RPMI7951 (cell line): ENCODE data around the gene WDTC1. TPM values are rescaled to one million over a fixed set of nuclear protein-coding genes. Genes with fewer than 3 reads are reported as not detected.
"Not testable (repeated sequence)": the region's sequence is repeated elsewhere in the genome, so short reads cannot be mapped to it uniquely, and the experiment has no call there.

ENCODE experiments used
- DNase-seq: peaks from one replicate; pipeline ENCODE4 v3.0.0-alpha.2; 2012; ENCODE audit warnings: low read depth
- total RNA-seq: library from RNA; depleted of rRNA; stranded (reverse); fragments of >200 nt; shearing (Covaris generic); gene quantifications from 2 replicates; pipeline ENCODE4 v1.2.3, GENCODE V29; 2014; rRNA removed

Gene WDTC1, protein sequence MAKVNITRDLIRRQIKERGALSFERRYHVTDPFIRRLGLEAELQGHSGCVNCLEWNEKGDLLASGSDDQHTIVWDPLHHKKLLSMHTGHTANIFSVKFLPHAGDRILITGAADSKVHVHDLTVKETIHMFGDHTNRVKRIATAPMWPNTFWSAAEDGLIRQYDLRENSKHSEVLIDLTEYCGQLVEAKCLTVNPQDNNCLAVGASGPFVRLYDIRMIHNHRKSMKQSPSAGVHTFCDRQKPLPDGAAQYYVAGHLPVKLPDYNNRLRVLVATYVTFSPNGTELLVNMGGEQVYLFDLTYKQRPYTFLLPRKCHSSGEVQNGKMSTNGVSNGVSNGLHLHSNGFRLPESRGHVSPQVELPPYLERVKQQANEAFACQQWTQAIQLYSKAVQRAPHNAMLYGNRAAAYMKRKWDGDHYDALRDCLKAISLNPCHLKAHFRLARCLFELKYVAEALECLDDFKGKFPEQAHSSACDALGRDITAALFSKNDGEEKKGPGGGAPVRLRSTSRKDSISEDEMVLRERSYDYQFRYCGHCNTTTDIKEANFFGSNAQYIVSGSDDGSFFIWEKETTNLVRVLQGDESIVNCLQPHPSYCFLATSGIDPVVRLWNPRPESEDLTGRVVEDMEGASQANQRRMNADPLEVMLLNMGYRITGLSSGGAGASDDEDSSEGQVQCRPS
- total RNA-seq = 14.5 and 14.9 TPM in 2 replicates

DNA sequence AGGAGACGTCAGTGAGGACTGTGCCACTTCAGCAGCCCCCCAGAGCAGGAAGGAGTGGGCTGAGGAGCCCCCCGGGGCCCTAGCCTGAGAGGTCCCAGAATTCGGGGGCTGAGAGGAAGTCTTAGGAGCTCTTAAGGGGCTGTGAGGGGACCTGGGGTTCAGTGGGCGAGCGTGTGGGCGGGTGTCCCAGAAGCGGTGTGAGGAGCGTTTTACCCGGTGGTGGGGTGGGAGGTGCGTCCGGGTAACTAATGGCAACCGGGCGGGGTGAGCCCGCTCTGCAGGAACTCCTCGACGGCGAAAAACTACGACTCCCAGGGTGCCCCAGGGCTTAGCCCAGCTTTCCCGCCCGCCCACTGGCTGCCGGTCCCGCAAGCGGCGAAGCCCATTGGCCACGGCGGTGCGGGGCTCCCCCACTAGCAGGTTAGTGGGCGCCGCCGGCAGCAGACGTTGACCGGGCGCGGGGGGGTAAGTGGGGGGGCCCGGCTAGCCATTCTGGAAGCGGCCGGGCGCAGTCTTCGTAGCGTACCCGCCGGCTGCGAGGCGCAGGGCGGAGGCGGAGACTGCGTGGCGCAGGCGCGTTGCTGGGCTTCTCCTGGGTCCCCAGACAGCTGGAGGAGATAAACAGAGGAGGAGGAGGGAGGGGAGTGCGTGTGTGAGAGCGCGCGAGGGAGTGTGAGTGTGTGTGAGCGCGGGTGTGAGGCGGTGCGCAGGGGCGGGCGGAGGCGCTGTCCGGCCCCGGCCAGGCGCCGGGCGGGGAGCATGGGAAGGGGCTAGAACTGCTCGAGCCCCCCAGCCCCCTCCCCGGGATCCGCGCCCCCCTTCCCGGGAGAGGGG is at the start of gene WDTC1:
WDTC1 (plus strand) TSS at position 584 of the 834 bp plus-strand sequence. CDS start 26,423 bp downstream, outside the sequence.
- DNase-seq = peak; percentile 97

DNA sequence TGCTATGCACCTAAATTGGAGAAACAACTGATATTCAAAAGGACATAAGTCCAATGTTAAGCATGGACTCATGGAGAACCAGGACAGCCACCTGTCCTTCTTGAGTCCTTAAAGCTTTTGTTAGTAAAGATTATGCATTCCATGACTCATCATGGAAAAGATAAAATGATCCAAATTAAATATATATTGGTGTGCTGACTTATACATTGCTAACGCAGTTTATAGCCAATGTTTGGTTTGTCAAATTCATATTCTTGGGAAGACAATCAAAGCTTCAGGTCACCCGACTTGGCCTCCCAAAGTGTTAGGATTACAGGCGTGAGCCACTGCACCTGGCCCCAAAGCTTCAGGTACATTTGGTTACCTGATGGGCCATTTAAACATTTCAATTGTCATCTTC is 49.8 kb upstream of the WDTC1 start:
- DNase-seq = not testable (repeated sequence)

DNA sequence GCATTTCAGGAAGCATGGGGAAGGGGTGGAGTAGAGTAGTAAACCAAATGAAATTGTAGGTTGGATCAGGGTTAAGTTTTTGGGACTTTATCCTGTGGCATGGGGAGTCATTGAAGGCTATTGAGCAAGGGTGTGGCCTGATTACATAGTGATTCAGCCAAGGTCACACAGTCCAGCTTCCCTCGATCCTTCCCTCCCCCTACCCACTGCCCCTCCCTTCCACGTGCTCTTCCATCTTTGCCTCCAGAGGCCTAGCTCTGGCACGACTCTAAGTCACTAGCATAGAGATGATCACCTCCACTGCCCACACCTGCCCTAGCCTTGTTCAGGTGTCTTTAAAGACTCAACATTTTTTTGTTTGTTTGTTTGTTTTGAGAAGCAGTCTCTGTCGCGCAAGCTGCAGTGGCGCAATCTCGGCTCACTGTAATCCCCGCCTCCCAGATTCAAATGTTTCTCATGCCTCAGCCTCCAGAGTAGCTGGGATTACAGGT is 42.3 kb upstream of the WDTC1 start:
- DNase-seq = peak; percentile 15

DNA sequence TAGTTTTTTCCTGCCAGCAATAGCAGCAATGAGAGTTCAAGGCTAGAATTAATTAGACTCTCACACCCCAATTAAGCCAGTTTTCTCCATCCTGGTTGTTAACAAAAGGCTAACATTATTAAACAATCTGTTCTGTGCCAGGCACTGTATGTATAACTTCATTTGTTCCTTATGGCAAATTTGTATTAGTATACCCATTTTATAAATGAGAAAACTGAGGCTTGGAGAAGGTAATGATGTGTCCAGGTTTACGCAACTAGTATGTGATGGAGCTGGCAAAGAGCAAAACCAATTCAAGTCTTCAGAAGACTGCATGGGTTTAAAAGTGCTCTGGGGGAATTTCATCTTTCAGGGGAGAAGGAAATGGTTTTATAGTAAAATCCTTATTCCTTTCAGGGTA is 41.2 kb upstream of the WDTC1 start:
- no peak for DNase-seq

DNA sequence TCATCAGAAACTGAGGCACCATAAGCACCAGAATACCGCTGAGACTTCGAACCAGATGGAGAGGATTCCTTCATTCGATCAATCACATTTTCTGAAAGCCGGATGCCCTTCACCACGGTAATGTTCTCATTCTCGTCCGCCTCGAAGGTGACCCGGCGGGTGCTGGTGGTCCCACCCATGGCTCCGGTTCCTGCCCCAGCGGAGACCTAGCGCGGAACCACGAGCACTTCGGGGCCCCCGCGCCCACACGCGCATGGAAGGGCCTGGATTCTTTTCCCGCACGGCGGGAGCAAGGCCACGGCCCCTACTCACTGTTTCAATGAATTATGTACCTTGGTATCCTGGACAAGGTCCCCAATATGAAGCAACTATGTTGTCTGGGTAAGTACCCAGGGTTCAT is 33.1 kb upstream of the WDTC1 start:
- DNase-seq = no peak

DNA sequence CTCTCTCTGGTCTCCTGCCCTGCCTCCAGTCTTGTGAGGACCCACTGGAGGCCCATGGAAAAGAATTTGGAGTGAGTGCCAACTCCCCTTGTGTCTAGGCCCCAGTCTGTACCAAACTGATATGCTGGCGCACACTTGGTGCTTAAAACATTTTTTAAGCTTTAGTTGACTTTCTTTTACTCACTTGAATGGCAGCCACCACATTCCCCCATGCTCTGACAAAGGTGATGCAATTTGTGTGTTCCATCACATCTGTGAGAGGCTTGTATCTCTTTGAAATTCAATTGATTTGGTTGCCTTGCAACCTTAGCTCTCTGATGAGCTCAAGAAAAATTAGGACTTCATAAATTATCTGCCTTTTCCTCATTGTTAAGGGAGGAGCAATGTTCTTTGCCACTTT is 30.5 kb upstream of the WDTC1 start:
- DNase-seq = no peak

DNA sequence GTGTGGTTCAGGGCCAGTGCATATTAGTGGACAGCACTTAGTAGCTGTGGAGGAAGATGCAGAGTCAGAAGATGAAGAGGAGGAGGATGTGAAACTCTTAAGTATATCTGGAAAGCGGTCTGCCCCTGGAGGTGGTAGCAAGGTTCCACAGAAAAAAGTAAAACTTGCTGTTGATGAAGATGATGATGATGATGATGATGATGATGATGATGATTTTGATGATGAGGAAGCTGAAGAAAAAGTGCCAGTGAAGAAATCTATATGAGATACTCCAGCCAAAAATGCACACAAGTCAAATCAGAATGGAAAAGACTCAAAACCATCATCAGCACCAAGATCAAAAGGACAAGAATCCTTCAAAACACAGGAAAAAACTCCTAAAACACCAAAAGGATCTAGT is 27.2 kb upstream of the WDTC1 start:
- DNase-seq = not testable (repeated sequence)

DNA sequence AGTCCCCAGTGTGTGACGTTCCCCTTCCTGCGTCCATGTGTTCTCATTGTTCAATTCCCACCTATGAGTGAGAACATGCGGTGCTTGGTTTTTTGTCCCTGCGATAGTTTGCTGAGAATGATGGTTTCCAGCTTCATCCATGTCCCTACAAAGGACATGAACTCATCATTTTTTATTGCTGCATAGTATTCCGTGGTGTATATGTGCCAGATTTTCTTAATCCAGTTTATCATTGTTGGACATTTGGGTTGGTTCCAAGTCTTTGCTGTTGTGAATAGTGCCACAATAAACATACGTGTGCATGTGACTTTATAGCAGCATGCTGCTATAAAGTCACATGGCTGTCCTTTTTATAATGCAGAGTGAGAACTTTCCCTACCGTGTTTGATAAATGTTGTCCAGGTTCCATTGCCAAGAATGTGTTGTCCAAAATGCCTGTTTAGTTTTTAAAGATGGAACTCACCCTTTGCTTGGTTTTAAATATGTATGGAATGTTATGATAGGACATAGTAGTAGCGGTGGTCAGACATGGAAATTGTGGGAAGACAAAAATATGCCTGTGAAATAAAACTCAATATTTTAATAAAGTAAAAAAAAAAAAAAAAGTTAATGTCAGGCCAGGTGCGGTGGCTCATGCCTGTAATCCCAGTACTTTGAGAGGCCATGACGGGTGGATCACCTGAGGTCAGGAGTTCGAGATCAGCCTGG is 26.1 kb upstream of the WDTC1 start:
- not testable (repeated sequence) for DNase-seq

DNA sequence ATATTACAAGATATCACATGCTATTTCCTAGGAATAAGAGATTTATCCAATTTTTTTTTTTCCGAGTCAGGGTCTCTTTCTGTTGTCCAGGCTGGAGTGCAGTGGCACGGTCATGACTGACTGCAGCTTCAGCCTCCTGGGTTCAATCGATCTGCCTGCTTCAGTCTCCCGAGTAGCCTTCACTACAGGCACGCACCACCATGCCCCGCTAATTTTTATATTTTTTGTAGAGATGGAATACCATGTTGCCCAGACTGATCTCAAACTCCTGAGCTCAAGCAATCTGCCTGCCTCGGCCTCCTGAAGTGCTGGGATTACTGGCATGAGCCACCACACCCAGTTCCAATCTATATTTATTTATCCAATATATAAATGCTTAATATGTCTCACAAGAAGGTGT is 18.0 kb upstream of the WDTC1 start:
- no peak for DNase-seq

DNA sequence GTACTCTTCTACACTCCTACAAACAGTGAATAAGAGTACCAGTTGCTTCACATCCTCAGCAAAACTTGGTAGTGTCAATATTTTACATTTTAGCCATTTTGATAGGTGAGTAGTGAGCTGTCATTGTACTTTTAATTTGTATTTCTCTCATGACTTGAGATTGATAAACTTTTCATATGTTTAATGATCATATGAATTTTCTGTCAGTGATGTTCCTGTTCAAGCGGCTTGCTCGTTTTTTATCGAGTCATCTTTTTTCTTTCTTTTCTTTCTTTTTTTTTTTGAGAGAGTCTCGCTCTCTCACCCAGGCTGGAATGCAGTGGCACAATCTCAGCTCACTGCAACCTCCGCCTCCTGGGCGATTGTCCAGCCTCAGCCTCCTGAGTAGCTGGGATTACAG is 17.0 kb upstream of the WDTC1 start:
- no peak for DNase-seq

DNA sequence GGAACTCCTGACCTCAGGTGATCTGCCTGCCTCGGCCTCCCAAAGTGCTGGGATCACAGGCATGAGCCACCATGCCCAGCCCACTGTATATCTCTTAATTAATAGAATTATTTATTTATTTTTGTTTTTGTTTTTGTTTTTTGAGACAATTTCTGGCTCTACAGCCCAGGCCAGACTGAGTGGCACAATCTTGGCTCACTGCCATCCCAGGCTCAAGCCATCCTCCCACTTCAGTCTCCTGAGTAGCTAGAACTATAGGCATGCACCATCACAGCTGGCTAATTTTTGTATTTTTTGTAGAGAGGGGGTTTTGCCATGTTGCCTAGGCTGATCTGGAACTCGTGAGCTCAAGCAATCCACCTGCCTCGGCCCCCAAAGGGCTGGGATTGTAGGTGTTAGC is 15.7 kb upstream of the WDTC1 start:
- no peak for DNase-seq

DNA sequence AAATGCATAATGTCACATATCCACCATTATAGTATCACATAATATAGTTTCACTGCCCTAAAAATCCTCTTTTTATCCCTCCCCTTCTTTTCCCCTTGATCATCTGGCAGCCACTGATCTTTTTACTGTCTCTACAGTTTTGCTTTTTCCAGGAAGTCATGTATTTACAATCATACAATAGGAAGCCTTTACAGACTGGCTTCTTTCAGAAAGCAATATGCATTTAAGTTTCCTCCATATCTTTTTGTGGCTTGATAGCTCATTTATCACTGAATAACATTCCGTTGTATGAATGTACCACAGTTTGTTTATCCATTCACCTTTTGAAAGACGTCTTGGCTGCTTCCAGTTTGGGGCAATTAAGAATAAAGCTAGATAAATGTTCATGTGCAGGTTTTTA is 14.3 kb upstream of the WDTC1 start:
- DNase-seq = no peak

DNA sequence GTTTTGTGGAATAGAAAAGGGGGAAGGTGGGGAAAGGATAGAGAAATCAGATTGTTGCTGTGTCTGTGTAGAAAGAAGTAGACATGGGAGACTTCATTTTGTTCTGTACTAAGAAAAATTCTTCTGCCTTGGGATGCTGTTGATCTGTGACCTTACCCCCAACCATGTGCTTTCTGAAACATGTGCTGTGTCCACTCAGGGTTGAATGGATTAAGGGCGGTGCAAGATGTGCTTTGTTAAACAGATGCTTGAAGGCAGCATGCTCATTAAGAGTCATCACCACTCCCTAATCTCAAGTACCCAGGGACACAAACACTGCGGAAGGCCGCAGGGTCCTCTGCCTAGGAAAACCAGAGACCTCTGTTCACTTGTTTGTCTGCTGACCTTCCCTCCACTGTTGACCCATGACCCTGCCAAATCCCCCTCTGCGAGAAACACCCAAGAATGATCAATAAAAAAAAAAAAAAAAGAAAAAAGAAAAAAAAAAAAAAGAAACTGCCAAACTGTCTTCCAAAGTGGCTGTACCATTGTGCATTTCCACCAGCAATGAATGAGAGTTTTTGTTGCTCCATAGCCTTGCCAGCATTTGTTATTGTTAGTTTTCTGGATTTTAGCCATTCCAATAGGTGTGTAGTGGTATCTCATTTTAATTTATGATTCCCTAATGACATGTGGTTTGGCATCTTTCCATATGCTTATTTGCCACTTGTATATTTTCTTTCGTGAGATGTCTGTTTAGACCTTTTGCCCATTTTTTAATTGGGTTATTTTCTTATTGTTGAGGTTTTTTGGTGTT is 13.5 kb upstream of the WDTC1 start:
- not testable (repeated sequence) for DNase-seq

DNA sequence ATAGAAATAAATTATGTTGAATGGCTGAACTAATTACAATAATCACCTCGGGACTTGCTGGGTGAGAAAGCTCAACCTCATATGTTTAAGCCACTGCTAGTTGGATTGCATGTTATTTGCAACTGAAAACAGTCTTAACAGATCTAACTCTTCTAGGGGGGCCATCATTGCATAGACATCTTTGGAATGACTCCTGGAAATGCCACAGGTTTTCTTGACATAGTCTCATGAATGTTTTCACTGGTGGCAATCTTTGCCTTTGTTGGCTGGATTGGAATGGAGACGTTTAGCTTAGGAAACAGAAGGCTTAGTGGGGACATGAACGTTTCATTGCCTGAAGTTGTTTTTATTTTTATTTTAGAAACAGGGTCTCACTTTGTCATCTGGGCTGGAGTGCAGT is 8.8 kb upstream of the WDTC1 start:
- no peak for DNase-seq

DNA sequence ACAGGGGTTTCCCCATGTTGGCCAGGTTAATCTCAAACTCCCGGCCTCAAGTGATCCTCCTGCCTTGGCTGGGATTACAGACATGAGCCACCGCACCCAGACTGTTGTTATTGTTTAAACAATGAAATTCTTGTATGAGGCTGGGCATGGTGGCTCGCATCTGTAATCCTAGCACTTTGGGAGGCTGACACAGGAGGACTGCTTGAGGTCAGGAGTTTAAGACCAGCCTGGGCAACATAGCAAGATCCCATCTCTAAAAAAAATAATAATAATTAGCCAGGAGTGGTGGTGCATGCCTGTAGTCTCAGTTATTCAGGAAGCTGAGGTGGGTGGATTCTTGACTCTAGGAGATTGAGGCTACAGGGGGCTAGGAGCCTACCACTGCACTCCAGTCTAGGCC is 6.7 kb upstream of the WDTC1 start:
- DNase-seq = no peak

DNA sequence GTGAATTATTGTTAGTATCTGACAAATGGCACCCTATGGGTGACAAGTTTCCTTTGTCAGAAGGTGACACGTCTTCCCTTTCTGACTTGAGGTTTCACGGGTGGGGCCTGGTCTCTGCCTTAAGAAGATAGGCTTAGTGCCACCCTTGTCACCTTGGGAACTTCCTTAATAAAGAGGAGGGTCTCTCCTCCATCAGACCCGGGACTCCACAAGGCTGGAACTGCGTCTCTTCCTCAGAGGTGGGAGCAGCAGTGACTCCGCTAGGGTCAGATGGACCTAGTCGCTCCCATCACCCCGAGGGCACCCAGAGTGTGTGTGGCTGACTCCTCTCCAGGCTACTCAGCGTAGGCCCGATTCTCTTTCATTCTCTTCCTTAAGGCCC is 774 bp upstream of the WDTC1 start:
- no peak for DNase-seq

DNA sequence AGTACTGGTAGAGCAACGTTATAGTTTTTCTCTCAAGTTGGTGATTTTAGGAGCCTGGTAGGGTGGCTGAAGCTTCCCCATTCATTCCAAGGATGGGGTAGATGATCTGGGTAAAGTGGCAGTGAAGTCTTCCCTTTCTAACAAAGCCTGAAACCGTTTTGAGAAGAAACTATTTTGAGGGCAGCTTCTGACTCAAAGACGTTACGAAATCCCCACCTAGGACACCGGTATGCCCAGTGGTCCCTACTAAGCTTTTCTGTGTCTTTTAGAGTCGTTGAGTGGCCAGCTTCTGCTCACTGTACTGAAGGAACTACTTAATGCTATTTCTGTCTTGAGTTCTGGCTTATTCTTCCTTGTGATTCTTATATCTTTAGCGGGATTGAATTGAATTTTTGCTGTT is 1.4 kb downstream of the WDTC1 start:
- DNase-seq = no peak

DNA sequence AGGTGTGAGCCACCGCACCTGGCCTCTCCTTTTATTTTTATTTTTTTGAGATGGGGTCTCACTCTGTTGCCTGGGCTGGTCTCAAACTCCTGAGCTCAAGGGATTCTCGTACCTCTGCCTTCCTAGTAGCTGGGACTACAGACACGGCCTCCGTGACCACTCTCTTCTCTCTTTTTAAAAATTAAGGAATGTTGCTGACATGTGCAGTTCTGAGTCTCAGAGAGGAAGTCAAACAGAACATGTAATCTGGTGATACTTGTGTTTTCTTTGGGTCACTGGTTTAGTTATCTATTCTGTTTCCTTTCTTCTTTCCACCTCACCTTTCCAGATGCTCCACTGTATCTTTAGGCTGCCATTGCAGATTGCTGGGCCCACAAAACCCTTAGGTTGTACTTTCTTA is 2.7 kb downstream of the WDTC1 start:
- DNase-seq = no peak

DNA sequence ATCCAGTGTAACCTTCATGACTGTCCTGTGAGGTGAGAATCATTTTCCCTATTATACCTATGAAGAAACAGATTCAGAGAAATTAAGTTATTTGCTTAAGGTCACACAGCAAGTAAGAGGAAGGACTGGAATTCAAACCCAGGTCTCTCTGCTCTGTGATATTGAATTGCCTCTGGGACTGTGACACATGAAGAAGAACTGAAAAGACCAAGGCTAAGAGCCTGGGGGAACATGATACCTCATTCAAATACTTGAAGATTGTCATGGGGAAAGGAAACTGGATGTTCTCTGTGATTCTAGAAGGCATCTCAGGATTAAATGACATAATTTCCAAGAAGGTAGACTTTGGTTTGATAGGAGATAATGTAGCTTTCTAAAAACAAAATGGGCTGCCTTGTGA is 3.6 kb downstream of the WDTC1 start:
- no peak for DNase-seq

DNA sequence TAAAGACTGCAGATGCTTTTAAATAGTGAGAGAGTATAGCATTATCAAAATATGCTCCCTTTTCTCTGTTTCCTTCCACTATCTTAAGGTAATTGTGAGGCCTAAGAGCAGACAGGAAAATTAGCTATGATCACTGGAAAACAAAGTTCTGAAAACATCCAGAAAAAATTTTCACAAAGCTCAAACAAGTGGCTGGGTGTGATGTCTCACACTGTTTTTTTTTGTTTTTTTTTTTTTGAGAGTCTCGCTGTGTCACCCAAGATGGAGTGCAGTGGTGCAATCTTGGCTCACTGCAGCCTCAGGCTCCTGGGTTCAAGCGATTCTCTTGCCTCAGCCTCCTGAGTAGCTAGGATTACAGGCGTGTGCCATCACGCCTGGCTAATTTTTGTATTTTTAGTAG is 7.2 kb downstream of the WDTC1 start:
- no peak for DNase-seq

DNA sequence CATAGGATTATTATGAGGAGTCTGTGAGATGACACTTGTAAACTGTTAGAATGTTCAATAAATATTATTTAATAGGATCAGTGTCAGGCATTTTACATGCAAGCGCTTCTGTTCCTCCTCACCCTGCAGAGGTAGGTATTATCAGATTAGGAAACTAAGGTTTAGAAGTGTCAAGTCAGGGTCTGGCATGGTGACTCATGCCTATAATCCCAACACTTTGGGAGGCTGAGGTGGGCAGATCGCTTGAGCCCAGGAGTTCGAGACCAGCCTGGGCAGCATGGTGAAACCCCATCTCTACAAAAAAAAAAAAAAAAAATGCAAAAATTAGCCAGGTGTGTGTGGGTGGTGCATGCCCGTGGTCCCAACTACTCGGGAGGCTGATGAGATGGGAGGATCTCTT is 9.2 kb downstream of the WDTC1 start:
- DNase-seq = not testable (repeated sequence)
